HepG2 (cell line): ENCODE results near the gene EEPD1. TPM values are rescaled to one million over a fixed set of nuclear protein-coding genes. Genes with fewer than 3 reads are reported as not detected.
A peak's percentile ranks its signal among the peaks of the same experiment; 100 is the strongest.

ENCODE experiments used
- CENPT ChIP-seq: sonication (generic); formaldehyde crosslinking; IDR thresholded peaks from 2 replicates; pipeline ENCODE4 v1.8.0; 2022; ENCODE audit warnings: low read depth, mild to moderate bottlenecking, moderate library complexity, missing genetic modification reagents
- JARID2 ChIP-seq: sonication (generic); formaldehyde crosslinking; IDR thresholded peaks from 2 replicates; pipeline ENCODE4 v1.8.1; 2023; ENCODE audit warnings: missing genetic modification reagents, inconsistent platforms; ENCODE audit not compliant: insufficient replicate concordance
- KIAA2018 ChIP-seq: sonication (generic); formaldehyde crosslinking; IDR thresholded peaks from 2 replicates; pipeline ENCODE4 v1.5.0; 2020; ENCODE audit warnings: mild to moderate bottlenecking, missing genetic modification reagents, borderline replicate concordance
- MYNN ChIP-seq: sonication (generic); formaldehyde crosslinking; IDR thresholded peaks from 2 replicates; pipeline ENCODE4 v1.4.0; 2020; ENCODE audit warnings: mild to moderate bottlenecking, low read depth, missing genetic modification reagents
- MYPOP ChIP-seq: sonication (generic); formaldehyde crosslinking; IDR thresholded peaks from 2 replicates; pipeline ENCODE4 v1.8.1; 2023; ENCODE audit warnings: mild to moderate bottlenecking, moderate library complexity, missing genetic modification reagents
- NR2F1 ChIP-seq, 2 experiments: fragments of 450-650 bp in 1 of 2; formaldehyde crosslinking in 1 of 2; IDR thresholded peaks; 2 replicates each; pipeline versions ENCODE4 v1.5.0 to v1.6.1; 2016 to 2020; ENCODE audit warnings: mild to moderate bottlenecking in 1 of 2, missing compliant biosample characterization in 1 of 2, missing genetic modification reagents in 1 of 2, moderate library complexity in 1 of 2
- SPEN ChIP-seq: sonication (generic); formaldehyde crosslinking; IDR thresholded peaks from 2 replicates; pipeline ENCODE4 v1.5.1; 2020; ENCODE audit warnings: low read depth, mild to moderate bottlenecking, missing genetic modification reagents
- TBP ChIP-seq: sonication (generic); formaldehyde crosslinking; IDR thresholded peaks from 2 replicates; pipeline ENCODE4 v1.5.0; 2020; ENCODE audit warnings: missing genetic modification reagents
- TCF7L2 ChIP-seq: IDR thresholded peaks from 2 replicates; pipeline ENCODE4 v1.6.1; 2011; ENCODE audit warnings: mild to moderate bottlenecking, low read depth, low read length, moderate library complexity
- THRA ChIP-seq: sonication (generic); formaldehyde crosslinking; IDR thresholded peaks from 2 replicates; pipeline ENCODE4 v1.4.0; 2020; ENCODE audit warnings: missing genetic modification reagents, borderline replicate concordance
- TRIM24 ChIP-seq: sonication (generic); formaldehyde crosslinking; IDR thresholded peaks from 2 replicates; pipeline ENCODE4 v1.8.0; 2022; ENCODE audit warnings: mild to moderate bottlenecking, missing genetic modification reagents
- ZC3H13 ChIP-seq: sonication (generic); formaldehyde crosslinking; IDR thresholded peaks from 2 replicates; pipeline ENCODE4 v1.8.1; 2023; ENCODE audit warnings: mild to moderate bottlenecking, missing genetic modification reagents, moderate library complexity
- ZKSCAN8 ChIP-seq: IDR thresholded peaks from 2 replicates; pipeline ENCODE4 v1.6.1; 2016; ENCODE audit warnings: borderline replicate concordance, missing genetic modification reagents, missing compliant biosample characterization
- ZMYM4 ChIP-seq: sonication (generic); formaldehyde crosslinking; IDR thresholded peaks from 2 replicates; pipeline ENCODE4 v1.8.1; 2023; ENCODE audit warnings: mild to moderate bottlenecking, missing genetic modification reagents
- ZNF367 ChIP-seq: sonication (generic); formaldehyde crosslinking; IDR thresholded peaks from 2 replicates; pipeline ENCODE4 v1.4.0; 2020; ENCODE audit warnings: missing genetic modification reagents, borderline replicate concordance
- ZNF430 ChIP-seq: sonication (generic); formaldehyde crosslinking; IDR thresholded peaks from 2 replicates; pipeline ENCODE4 v1.9.0; 2021; ENCODE audit warnings: mild to moderate bottlenecking, missing genetic modification reagents
- ZNF580 ChIP-seq: IDR thresholded peaks from 2 replicates; pipeline ENCODE4 v1.6.1; 2016; ENCODE audit warnings: low read depth, borderline replicate concordance
- ZNF788 ChIP-seq: sonication (generic); formaldehyde crosslinking; IDR thresholded peaks from 2 replicates; pipeline ENCODE4 v1.5.0; 2020; ENCODE audit warnings: mild to moderate bottlenecking, missing genetic modification reagents, borderline replicate concordance
- polyA plus RNA-seq, 8 experiments: library from polyadenylated mRNA; depleted of rRNA in 3 of 8; stranded (reverse) in 7 of 8; unstranded in 1 of 8; fragments of >200 nt; fragmentation: Illumina TruSeq in 4 of 8; extraction: Trizol in 4 of 8; gene quantifications; 2 replicates each; pipeline versions ENCODE4 v1.2.1 to v1.2.3, GENCODE V29; 2011 to 2016; ENCODE audit warnings: low read depth in 4 of 8, missing spikeins in 1 of 8, mixed read lengths in 1 of 8; ENCODE audit not compliant: insufficient read depth in 1 of 8
- total RNA-seq, 5 experiments: library from RNA; depleted of rRNA; stranded (reverse); fragments of >200 nt; fragmentation: Illumina TruSeq; extraction: Trizol; gene quantifications; 2 replicates each; pipeline ENCODE4 v1.2.3, GENCODE V29; 2016; ENCODE audit warnings: low read depth in 1 of 5

The EEPD1 gene
- total and polyA plus RNA-seq, 2 of the 13 experiments (the other 11 are each of a cell fraction or from before 2014, with no cell fraction given), result 10.1 to 16.4 TPM

DNA sequence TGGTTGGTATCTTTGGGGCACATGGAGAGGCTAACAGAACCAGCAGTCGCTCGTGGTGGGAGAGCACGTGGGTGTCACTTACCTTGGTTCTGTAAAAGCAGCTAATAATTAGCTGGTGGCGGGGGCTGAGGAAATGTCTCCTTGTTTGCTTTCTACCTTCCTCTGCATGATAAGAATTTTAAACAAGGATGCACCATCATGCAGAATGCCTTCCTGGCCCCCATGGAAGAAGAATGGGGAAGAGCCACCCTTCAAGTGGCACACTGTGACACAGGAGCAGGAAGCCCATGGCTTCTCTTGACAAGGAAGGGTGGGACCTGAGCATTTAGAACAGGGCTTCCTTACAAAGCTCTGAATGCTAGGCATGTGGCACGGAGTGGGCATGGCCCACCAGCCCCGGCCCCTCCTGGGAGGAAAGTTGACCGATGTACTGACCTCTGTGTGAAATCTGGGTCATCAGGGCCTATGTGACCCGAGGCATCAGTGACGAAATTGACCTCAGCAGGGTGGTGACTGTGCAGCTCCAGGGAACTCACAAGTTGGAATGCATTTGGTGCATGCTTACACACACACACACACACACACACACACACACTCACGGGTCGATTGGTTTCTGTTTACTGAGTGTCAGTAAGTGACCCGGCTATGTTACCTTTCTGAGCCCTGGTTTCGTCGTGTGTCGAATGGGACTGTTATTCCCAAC is 119.7 kb downstream of the EEPD1 start (continued):
- TF ChIP-seq MYPOP (CRISPR knock-in tag) (peak; percentile 55; the same call in 1 of the 2 replicates), SPEN (CRISPR knock-in tag) (0 out of 2 replicates have a peak, but pooled peaks have one; percentile 29), ZNF430 (CRISPR knock-in tag) (no peak), ZNF580 (CRISPR knock-in tag) (0 out of 2 replicates have a peak, but pooled peaks have one; percentile 17), TBP (CRISPR knock-in tag) (no peak), ZNF367 (CRISPR knock-in tag) (no peak), THRA (CRISPR knock-in tag) (peak; percentile 40; the same call in 1 of the 2 replicates), TCF7L2 (no peak), KIAA2018 (CRISPR knock-in tag) (no peak), TRIM24 (CRISPR knock-in tag) (0 out of 2 replicates have a peak, but pooled peaks have one; percentile 48), ZNF788 (CRISPR knock-in tag) (peak; percentile 73; the same call in 1 of the 2 replicates), NR2F1 (CRISPR knock-in tag; IDR thresholded peaks at IDR 0.05) (peak; percentile 75 to 85), CENPT (CRISPR knock-in tag) (no peak), ZMYM4 (CRISPR knock-in tag) (peak; percentile 89), JARID2 (CRISPR knock-in tag) (no peak), MYNN (CRISPR knock-in tag) (no peak), ZC3H13 (CRISPR knock-in tag) (no peak), ZKSCAN8 (CRISPR knock-in tag) (no peak)
